Subcutaneous adipose tissue (tissue), 4 donors: Measurements from ENCODE around the gene COX7B. TPM values are rescaled to one million over a fixed set of nuclear protein-coding genes. Genes with fewer than 3 reads are reported as not detected.

ENCODE experiments used
- total RNA-seq, 4 donors: library from RNA; depleted of rRNA; stranded (reverse); fragments of >200 nt; gene quantifications; one replicate each; pipeline ENCODE4 v1.1.0, GENCODE V29; 2016
- TF ChIP-seq, protein P1 (sequence below): fragments of 450-650 bp; IDR thresholded peaks from one replicate; pipeline ENCODE4 v1.5.1; 2016; ENCODE audit warnings: low read depth, mild to moderate bottlenecking, control low read depth, antibody characterized with exemption, moderate library complexity

Gene COX7B
- total RNA-seq, 4 donors from 2014 or later, result 268 to 532 (median 308) TPM

DNA sequence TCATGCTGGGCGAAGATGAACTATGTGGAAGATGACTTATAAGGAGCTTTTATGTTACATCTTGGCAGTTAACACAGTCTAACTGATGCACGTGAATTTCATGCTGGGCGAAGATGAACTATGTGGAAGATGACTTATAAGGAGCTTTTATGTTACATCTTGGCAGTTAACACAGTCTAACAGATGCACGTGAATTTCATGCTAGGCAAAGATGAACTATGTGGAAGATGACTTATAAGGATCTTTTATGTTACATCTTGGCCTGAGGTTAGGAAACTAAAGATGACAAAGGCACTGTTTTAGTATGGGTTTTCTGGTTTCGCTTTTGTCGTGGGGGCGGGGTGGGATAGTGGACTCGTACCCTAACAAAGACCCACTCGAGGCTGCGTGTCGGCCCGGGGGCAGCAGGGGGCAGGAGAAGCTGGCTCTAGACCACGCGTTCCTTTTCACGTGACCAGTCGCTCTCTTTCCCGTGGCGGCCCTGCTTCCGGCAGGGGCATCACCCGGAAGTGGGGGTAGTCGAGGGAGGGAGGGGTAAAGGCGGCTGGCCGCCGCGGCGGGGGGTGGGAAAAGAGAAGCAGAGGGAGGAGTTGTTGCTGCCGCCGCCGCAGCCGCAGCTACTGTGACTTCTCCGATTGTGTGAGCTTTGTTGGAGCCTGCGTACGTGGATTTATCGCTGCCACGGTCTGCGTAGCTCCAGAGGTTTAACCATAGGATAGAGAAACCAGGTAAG is 11.0 kb downstream of the COX7B start, which contains the start of gene ATP7A:
TSS of gene ATP7A (plus strand) at position 586 of the 733 bp plus-strand sequence. CDS start 60,949 bp downstream, outside the sequence.
- TF ChIP-seq, protein P1, sequence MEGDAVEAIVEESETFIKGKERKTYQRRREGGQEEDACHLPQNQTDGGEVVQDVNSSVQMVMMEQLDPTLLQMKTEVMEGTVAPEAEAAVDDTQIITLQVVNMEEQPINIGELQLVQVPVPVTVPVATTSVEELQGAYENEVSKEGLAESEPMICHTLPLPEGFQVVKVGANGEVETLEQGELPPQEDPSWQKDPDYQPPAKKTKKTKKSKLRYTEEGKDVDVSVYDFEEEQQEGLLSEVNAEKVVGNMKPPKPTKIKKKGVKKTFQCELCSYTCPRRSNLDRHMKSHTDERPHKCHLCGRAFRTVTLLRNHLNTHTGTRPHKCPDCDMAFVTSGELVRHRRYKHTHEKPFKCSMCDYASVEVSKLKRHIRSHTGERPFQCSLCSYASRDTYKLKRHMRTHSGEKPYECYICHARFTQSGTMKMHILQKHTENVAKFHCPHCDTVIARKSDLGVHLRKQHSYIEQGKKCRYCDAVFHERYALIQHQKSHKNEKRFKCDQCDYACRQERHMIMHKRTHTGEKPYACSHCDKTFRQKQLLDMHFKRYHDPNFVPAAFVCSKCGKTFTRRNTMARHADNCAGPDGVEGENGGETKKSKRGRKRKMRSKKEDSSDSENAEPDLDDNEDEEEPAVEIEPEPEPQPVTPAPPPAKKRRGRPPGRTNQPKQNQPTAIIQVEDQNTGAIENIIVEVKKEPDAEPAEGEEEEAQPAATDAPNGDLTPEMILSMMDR, result no peak

DNA sequence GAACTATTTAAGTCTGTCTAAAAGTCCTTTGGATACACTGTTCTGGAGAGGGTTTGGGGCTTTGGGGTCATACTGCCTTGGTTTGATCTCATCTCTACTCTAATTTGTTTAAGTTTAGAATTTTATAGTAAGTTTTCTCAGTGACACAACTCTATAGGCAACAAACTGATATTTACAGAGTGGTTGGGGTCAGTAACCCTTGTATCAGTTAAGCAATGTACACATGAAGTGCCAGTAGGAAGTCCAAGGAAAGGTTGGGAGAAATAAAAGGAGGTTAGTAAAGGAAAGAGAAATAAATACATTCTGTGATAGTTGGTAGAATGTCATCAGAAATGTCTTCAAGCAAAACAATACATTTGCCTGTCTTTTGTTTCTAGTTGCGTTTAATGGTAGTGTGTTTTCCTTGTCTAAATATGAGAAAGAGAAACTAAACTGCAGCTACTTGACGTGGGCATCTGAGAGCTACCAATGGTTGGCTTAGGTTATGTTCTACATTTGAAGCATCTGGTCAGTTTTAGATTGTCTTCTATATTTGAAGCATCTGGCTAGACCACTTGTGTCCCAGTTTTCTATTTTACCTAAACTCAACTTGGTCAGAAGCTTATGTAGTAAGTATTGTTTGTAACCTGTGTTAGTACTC is 18.1 kb downstream of the COX7B start:
- TF ChIP-seq, protein P1, result no peak

GRCh38 chrX:77918568-77918967 is 19.3 kb downstream of the COX7B start:
- TF ChIP-seq, protein P1, result no peak

DNA sequence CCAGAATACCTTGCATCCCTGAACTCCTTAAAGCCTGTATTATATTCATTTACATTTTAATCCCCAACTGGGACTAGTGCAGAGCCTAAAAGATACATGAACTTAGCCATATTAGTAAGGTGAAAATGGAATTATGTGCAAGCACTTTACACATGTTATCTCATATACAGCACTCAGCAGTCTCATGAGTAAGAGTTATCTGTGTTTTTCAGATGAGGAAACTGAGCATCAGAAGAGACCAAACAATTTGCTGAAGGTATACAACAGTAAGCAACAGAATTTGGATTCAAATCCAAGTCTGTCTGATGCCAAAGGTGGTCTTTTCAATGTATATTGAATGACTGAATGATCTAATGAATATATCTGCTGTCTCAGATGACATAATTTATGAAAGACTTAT is 23.5 kb downstream of the COX7B start:
- TF ChIP-seq, protein P1, result no peak

DNA sequence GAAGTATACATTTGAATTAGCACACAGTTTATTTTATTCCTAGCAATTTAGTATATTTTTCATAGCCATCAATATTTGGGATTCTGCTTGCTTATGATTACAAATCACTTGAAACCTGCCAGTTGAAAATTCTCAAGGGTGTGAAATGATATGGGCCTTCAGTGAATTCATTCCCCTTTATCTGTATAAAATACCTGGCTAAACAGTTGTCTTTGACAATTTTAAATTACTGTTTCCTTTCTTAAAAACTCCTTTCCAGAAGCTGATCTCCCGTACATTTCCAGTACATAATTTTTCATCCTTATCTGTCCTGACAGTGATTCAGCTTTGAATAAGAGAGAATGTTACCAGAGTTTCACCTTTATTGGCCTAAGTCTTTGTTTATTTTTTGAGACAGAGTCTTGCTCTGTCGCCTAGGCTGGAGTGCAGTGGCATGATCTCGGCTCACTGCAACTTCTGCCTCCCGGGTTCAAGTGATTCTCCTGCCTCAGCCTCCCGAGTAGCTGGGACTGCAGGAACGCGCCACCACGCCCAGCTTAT is 25.1 kb downstream of the COX7B start:
- TF ChIP-seq, protein P1, result no peak

GRCh38 chrX:77925764-77926163 is 26.5 kb downstream of the COX7B start:
- TF ChIP-seq, protein P1, result no peak

- TF ChIP-seq, protein P1, result no peak
Observed at GRCh38 chrX:77930581-77930980, 31.3 kb downstream of the COX7B start.
